ENCODE data around the gene SPRR5. TPM values are rescaled to one million over a fixed set of nuclear protein-coding genes. Genes with fewer than 3 reads are reported as not detected.

SPRR5 gene, protein sequence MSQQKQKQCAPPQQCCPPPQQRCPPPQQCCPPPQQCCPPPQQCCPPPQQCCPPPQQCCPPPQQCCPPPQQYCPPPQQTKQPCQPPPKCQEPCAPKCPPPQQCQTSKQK
- total RNA-seq (ENCODE audit: low replicate concordance) = not detected in 2 replicates

DNA sequence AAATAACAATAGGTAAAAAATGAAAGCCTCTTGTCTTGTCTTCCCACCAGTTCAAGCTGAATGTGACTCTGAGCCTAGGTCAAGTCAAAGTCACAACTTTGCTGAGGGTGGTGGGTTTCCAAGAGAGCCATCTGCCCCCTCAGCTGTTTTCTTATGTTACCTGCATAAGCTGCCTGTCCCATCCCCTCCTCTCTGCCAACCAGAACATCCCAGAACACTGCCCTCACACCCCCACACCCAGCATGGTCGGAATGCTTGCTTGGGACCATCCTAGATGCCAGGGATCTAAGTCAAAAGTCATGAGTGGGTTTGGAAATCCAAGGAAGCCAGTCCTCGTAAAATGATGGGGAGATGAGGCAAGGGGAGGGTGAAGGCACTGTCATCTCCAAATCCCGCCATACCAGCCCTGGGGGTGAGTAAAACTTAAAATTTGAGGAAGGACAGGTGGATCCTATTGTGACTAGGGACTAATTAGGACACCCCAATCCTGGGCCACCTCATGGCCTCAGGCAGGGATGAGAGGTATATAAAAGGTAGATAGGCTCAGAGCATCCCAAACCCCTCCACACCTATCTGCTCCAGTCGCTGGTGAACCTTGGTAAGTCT, at the start of gene SPRR5:
Gene SPRR5 (plus strand): TSS at position 556 of the 606 bp plus-strand sequence. CDS start 1,349 bp downstream, outside the sequence.
- no peak within 1 kb of the TSS for H3K4me3 ChIP-seq (ENCODE audit: low read depth, low read length)
- TF ChIP-seq, protein P1, sequence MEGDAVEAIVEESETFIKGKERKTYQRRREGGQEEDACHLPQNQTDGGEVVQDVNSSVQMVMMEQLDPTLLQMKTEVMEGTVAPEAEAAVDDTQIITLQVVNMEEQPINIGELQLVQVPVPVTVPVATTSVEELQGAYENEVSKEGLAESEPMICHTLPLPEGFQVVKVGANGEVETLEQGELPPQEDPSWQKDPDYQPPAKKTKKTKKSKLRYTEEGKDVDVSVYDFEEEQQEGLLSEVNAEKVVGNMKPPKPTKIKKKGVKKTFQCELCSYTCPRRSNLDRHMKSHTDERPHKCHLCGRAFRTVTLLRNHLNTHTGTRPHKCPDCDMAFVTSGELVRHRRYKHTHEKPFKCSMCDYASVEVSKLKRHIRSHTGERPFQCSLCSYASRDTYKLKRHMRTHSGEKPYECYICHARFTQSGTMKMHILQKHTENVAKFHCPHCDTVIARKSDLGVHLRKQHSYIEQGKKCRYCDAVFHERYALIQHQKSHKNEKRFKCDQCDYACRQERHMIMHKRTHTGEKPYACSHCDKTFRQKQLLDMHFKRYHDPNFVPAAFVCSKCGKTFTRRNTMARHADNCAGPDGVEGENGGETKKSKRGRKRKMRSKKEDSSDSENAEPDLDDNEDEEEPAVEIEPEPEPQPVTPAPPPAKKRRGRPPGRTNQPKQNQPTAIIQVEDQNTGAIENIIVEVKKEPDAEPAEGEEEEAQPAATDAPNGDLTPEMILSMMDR (IDR thresholded peaks at IDR 0.05; ENCODE audit: insufficient read depth, low read length) = no peak
- DNase-seq (ENCODE audit: low read depth) = no peak

DNA sequence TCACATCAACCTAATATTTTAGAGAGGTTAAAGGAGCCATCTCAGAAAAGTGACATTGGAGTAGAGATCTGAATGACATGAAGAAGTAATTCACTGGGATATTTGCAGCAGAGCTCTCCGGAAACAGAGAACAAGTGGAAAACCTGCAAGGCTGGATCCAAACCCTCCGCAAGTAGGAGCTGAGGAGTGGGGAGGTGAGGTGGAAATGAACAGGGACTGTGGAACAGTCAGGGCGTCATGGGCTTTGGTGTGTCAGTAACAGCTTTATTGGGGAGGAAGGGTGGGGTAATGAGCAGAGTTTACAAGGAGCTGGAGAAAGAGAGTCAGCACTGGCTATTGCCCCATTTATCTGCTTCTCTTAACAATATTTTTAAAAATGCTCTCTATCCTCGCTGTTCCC, 48.0 kb upstream of the SPRR5 start:
- TF ChIP-seq, protein P1 (IDR thresholded peaks at IDR 0.05; ENCODE audit: insufficient read depth, low read length) = no peak
- no peak for DNase-seq (ENCODE audit: low read depth)

GRCh38 chr1:152899883-152900282, 47.1 kb upstream of the SPRR5 start:
- TF ChIP-seq, protein P1 (IDR thresholded peaks at IDR 0.05; ENCODE audit: insufficient read depth, low read length) = no peak
- DNase-seq (ENCODE audit: low read depth) = no peak
- H3K4me3 ChIP-seq (ENCODE audit: low read depth, low read length) = no peak overlapping the region

More for the DNA sequence above, 48.0 kb upstream of the SPRR5 start:
- no peak overlapping the region for H3K4me3 ChIP-seq (ENCODE audit: low read depth, low read length)

DNA sequence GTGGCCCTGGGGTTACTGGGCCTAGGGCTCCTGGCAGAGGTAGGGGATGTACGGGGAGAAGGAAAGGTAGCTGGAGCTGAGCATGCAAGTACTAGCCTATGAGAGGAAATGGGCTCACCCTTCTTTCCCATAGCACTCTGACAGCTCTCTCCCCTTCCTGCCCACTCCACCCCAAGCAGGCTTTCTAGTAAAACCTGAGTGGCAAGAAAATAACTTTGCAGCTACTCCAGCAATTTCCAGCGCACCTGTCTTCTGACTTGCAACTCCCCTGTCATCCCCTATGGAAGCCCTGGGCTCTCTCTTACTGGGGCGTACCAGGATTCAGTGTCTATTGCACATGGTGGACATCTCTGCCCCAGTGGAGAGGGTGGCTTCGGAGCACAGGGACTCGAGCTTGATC, 45.4 kb upstream of the SPRR5 start:
- no peak overlapping the region for H3K4me3 ChIP-seq (ENCODE audit: low read depth, low read length)
- TF ChIP-seq, protein P1 (IDR thresholded peaks at IDR 0.05; ENCODE audit: insufficient read depth, low read length) = no peak
- DNase-seq (ENCODE audit: low read depth) = no peak

DNA sequence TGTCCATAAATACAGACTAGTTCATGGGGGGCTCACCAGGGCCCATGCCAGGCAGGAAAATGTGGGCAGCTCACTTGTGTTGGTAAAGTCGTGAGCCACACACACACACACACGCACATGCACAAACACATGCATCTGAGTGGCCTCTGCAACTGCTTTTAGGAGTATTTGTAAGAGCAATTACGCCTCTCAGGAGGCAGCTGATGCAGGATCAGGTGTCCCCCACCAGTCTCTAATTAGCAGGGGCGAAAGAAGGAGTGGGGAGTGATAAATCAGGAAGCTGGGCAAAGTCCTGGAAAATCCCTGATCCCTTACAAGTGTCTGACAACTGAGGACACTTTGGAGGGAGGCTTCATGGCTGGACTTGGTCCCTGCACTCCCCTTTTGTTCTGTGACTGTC, 44.4 kb upstream of the SPRR5 start:
- no peak for DNase-seq (ENCODE audit: low read depth)
- TF ChIP-seq, protein P1 (IDR thresholded peaks at IDR 0.05; ENCODE audit: insufficient read depth, low read length) = no peak
- H3K4me3 ChIP-seq (ENCODE audit: low read depth, low read length) = no peak overlapping the region

- DNase-seq (ENCODE audit: low read depth) = no peak
Measured at GRCh38 chr1:152904688-152905440, 42.1 kb upstream of the SPRR5 start.

More at GRCh38 chr1:152904688-152905440, 42.1 kb upstream of the SPRR5 start:
- TF ChIP-seq, protein P1 (IDR thresholded peaks at IDR 0.05; ENCODE audit: insufficient read depth, low read length) = no peak
- H3K4me3 ChIP-seq (ENCODE audit: low read depth, low read length) = no peak overlapping the region
